Keratinocyte (primary cell): ENCODE results near the gene TADA2B.

Experiments used
- CTCF ChIP-seq, 3 experiments: IDR thresholded peaks in 1 of 3; conservative IDR thresholded peaks in 1 of 3; optimal IDR thresholded peaks in 1 of 3; 2 replicates in 2 of 3; 3 replicates in 1 of 3; pipeline versions ENCODE3 to v1.5.1; 2011; ENCODE audit warnings: low read length in 3 of 3, mild to moderate bottlenecking in 3 of 3, moderate library complexity in 2 of 3, control low read depth in 1 of 3, inconsistent platforms in 1 of 3; ENCODE audit not compliant: insufficient read depth in 2 of 3; ENCODE audit errors: extremely low read depth in 1 of 3
- EZH2 ChIP-seq: IDR thresholded peaks from one replicate; pipeline ENCODE4 v1.6.1; 2012; ENCODE audit warnings: inconsistent platforms, mild to moderate bottlenecking, low read length, moderate library complexity

GRCh38 chr4:7067126-7067451, 23.9 kb downstream of the TADA2B start:
- TF ChIP-seq CTCF (optimal IDR thresholded peaks at IDR 0.05 in 1 of 3, IDR thresholded peaks at IDR 0.05 in 1 of 3, conservative IDR thresholded peaks at IDR 0.05 in 1 of 3; ENCODE audit: extremely low read depth in 1 of 3, insufficient read depth in 2 of 3, low read length in 3 of 3) (no peak), EZH2 (no peak)
